Epithelial cell of proximal tubule (primary cell): ENCODE results near the gene SORCS2. TPM values are rescaled to one million over a fixed set of nuclear protein-coding genes. Genes with fewer than 3 reads are reported as not detected.
A peak's percentile ranks its signal among the peaks of the same experiment; 100 is the strongest.

Experiments used
- DNase-seq: peaks from one replicate; pipeline ENCODE4 v3.0.0-alpha.2; 2011; ENCODE audit warnings: low read depth
- H3K4me3 ChIP-seq: 2 replicates; pipeline ENCODE4 v1.5.1; 2011; ENCODE audit warnings: low read depth, mild to moderate bottlenecking, low read length
- total RNA-seq: library from RNA; depleted of rRNA; stranded (reverse); fragments of >200 nt; gene quantifications from 2 replicates; pipeline ENCODE4 v1.2.3, GENCODE V29; 2015
- TF ChIP-seq, protein P1 (sequence below): conservative IDR thresholded peaks from 2 replicates; pipeline ENCODE4 v1.5.1; 2012; ENCODE audit warnings: low read depth, mild to moderate bottlenecking, low read length

Gene SORCS2
- total RNA-seq, 1 donor from 2014 or later, result 0.29 TPM

DNA sequence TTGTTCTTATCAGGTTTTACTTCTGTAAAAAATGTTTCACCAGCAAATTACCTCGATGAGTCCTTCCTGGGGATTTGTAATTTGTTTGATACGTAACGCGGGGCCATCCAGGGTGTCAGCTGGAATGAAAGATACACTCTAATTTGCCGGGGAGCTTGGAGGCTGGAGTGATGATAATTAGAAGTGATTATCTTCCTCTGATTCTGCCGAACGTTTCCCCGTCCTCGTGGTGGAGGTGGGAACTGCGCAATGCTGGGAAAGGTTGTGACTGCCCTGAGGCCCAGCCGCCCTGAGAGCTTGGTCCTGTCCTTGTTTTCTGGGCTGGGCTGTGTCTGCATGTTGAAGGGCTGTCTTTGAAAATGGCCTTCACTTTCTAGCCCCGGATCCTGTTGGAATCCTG is 48.0 kb downstream of the SORCS2 start:
- TF ChIP-seq, protein P1, sequence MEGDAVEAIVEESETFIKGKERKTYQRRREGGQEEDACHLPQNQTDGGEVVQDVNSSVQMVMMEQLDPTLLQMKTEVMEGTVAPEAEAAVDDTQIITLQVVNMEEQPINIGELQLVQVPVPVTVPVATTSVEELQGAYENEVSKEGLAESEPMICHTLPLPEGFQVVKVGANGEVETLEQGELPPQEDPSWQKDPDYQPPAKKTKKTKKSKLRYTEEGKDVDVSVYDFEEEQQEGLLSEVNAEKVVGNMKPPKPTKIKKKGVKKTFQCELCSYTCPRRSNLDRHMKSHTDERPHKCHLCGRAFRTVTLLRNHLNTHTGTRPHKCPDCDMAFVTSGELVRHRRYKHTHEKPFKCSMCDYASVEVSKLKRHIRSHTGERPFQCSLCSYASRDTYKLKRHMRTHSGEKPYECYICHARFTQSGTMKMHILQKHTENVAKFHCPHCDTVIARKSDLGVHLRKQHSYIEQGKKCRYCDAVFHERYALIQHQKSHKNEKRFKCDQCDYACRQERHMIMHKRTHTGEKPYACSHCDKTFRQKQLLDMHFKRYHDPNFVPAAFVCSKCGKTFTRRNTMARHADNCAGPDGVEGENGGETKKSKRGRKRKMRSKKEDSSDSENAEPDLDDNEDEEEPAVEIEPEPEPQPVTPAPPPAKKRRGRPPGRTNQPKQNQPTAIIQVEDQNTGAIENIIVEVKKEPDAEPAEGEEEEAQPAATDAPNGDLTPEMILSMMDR, result peak; percentile 6
- no peak for DNase-seq

DNA sequence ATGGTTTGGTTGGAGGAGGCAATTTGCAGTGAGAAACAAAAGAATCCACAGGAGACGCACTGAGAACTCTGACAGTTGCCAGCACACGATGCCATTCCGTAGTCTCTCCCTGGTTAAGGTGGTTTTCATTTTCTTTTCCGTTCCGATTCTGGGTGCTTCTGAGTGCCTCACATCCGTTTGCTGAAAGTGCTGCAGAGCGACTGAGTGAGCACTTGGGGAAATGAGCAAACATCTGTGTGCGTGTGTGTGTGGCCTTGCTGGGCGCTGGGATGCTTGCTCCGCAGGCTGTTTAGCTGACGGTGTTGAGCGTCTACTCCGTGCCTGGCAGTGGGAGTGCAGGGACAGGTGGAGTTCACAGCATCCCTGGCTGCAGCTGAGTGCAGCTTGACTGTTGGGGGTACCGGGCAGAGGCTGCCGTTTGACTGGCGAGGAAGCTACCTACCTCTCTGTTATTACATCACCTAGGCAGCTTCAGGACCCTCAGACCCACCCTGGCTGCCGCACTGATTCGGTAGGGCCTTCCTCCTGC is 49.3 kb downstream of the SORCS2 start:
- no peak for DNase-seq
- TF ChIP-seq, protein P1, result no peak
- H3K4me3 ChIP-seq, result no peak overlapping the region

More for the DNA sequence above, 48.0 kb downstream of the SORCS2 start:
- no peak overlapping the region for H3K4me3 ChIP-seq

DNA sequence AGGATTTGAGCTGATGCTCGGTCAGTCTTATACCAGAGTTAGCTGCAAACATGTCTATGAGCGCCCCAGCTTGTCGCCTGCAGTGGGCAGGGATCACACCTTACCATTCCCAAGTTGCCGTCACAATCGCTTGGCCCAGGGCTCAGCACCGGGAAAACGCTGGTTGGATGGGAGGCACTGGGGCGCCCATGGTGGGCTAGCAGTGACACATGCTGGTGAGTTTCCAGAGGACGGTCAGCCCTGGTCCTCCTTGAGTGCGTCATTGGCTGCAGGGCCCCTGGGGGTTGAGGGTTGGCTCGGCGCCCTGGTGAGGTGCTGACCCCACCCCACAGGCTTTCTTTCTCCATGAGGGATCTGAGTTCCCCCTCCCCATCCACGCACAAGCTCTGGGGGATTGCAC is 50.4 kb downstream of the SORCS2 start:
- TF ChIP-seq, protein P1, result no peak
- DNase-seq, result no peak
- no peak overlapping the region for H3K4me3 ChIP-seq

DNA sequence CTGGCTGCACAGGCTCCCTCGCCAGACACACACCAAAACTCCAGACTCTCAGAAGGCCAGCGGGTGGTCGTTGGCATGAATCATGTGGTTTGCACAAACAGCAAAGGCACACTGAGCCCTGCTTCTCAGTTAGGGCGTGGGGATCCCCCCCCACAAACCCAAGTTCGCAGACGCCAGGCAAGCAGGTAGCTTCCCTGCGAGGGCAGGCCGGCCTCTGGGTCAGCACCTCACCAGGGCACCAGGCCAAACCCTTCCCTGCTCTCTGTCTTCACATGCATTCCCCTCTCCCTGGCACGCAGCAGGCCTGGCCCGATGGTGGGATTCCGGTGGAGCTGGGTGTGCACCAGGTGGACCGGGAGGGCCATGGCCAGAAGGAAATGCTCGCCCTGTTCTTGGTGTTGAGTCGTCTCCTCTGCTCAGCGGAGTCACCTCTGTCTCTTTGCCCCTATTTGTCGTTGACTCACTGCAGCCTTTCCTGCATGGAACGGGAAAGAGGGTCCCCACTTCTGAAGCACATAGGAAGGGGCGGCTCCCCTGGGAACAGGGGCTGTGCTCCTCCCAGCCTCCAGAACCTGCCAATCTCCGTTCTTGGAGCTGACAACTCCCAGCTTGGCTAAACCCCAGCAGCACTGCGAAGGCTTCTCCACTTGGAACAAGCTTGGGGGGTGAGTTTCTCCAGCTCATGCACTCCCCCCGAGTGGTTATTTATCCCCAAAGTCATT is 51.4 kb downstream of the SORCS2 start:
- DNase-seq, result no peak
- H3K4me3 ChIP-seq, result no peak overlapping the region
- TF ChIP-seq, protein P1, result no peak

DNA sequence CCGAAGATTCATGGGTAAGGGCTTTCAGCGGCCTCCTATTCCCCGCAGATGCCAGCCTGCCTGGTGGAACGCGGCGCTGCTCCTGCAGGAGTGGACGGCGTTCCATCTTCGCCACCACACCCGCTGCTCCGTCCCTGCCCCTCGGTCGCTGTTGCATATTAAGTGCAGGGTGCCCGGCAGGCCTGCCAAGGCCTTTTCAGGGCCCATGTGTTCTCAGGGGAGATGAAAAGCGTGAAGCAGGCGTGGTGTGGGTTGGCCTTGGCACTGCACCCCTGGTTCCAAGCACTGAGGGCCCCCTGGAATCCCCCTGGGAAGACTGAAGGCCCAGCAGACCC is 52.0 kb downstream of the SORCS2 start:
- H3K4me3 ChIP-seq, result no peak overlapping the region
- TF ChIP-seq, protein P1, result no peak
- DNase-seq, result no peak

DNA sequence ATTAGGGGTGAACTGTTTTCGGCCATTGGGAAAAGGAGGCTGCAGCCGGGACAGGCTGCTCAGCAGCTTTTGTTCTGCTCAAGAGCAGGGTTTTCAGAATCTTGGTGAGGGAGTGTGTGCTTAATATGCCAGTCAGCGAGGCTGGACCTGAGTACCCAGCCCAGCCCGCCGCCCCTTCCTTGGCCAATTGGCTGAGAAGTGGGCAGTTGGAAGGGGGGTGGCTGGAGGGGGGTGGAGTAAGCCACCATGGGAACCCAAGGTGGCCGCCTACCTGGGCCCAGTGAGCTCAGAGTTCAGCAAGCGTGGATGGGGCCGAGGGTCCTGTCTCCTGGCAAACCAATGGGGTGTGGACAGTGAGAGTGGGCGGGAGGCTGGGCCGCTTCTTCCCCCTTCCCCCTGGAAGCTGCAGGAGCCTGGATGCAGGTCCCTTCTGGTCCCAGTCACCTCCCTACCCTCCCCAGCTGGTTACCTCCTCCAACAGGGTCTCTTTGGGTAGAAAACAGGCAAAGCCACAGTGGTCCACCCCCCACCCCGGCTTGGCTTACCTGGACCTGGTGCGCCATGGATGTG is 52.5 kb downstream of the SORCS2 start:
- TF ChIP-seq, protein P1, result no peak
- DNase-seq, result no peak
- H3K4me3 ChIP-seq, result no peak overlapping the region

DNA sequence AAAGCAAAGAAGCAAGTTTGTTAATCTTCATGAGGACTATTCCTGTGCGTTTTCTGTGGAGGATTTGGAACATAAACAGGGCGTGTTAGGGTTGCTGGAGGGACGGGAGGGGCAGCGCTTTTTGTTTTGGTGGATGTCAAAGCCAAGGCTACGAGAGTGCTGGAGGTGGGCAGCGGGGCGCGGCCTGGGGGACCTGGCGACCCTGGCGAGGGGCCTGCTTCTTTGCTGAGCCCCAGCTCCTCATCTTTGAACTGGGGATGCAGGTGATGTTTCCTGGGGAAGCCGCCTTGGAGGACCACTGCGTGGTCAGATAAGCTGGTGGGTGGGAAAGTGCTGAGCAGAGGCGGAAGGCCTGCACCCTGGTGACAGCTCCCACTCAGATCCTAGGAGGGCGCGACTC is 55.2 kb downstream of the SORCS2 start:
- no peak overlapping the region for H3K4me3 ChIP-seq
- TF ChIP-seq, protein P1, result no peak
- DNase-seq, result no peak
